Neural cell (in vitro differentiated cells): ENCODE data around the gene ATAD2B. TPM values are rescaled to one million over a fixed set of nuclear protein-coding genes. Genes with fewer than 3 reads are reported as not detected.

Experiments
- H2AFZ ChIP-seq: fragments of 200-600, 300-800 bp; sonication (generic), shearing (Covaris generic); 2 replicates; pipeline ENCODE4 v1.6.0; 2014; ENCODE audit warnings: low read depth, mild to moderate bottlenecking, antibody characterized with exemption, low read length, moderate library complexity
- H3F3A ChIP-seq: fragments of 200-600 bp; shearing (Covaris generic); 2 replicates; pipeline ENCODE4 v1.6.1; 2016; ENCODE audit warnings: mild to moderate bottlenecking, moderate library complexity, mixed read lengths, antibody characterized with exemption, low read length; ENCODE audit not compliant: insufficient read depth, poor library complexity, severe bottlenecking
- H3K27ac ChIP-seq: fragments of 200-600, 300-800 bp; sonication (generic), shearing (Covaris generic); 2 replicates; pipeline ENCODE4 v1.5.1; 2014; ENCODE audit warnings: mild to moderate bottlenecking, low read length, moderate library complexity
- H3K27me3 ChIP-seq: fragments of 300-800, 200-600 bp; sonication (generic), shearing (Covaris generic); 2 replicates; pipeline ENCODE4 v1.6.0; 2014; ENCODE audit warnings: mild to moderate bottlenecking, low read depth, low read length, moderate library complexity; ENCODE audit not compliant: insufficient read depth
- H3K36me3 ChIP-seq: fragments of 300-800, 200-600 bp; sonication (generic), shearing (Covaris generic); 2 replicates; pipeline ENCODE4 v1.5.1; 2014; ENCODE audit warnings: mild to moderate bottlenecking, antibody characterized with exemption, low read length, moderate library complexity; ENCODE audit not compliant: insufficient read depth
- H3K4me2 ChIP-seq: fragments of 300-800, 200-600 bp; sonication (generic), shearing (Covaris generic); 2 replicates; pipeline ENCODE4 v1.6.0; 2014; ENCODE audit warnings: mild to moderate bottlenecking, low read length
- H3K4me3 ChIP-seq: fragments of 300-800, 200-600 bp; sonication (generic), shearing (Covaris generic); 2 replicates; pipeline ENCODE4 v1.5.1; 2014; ENCODE audit warnings: mild to moderate bottlenecking, low read length, moderate library complexity
- H3K79me2 ChIP-seq: fragments of 200-600 bp; shearing (Covaris generic); replicated peaks from 2 replicates; pipeline ENCODE4 v1.6.0; 2014; ENCODE audit warnings: mild to moderate bottlenecking, low read length, moderate library complexity; ENCODE audit not compliant: insufficient read depth
- H3K9ac ChIP-seq: fragments of 300-800, 200-600 bp; sonication (generic), shearing (Covaris generic); 2 replicates; pipeline ENCODE4 v1.6.1; 2016; ENCODE audit warnings: mild to moderate bottlenecking, low read length, mixed read lengths
- H3K9me2 ChIP-seq: fragments of 200-600 bp; shearing (Covaris generic); 2 replicates; pipeline ENCODE4 v1.6.1; 2016; ENCODE audit warnings: mild to moderate bottlenecking, low read length, mixed read lengths; ENCODE audit not compliant: insufficient read depth
- H3K9me3 ChIP-seq: fragments of 200-600, 300-800 bp; sonication (generic), shearing (Covaris generic); 2 replicates; pipeline ENCODE4 v1.6.1; 2016; ENCODE audit warnings: mild to moderate bottlenecking, mixed run types, low read length, moderate library complexity, mixed read lengths
- H4K20me1 ChIP-seq: fragments of 200-600 bp; shearing (Covaris generic); 2 replicates; pipeline ENCODE4 v1.6.1; 2016; ENCODE audit warnings: mild to moderate bottlenecking, mixed run types; ENCODE audit not compliant: insufficient read depth
- CTCF ChIP-seq: fragments of 450-650 bp; IDR thresholded peaks from 2 replicates; pipeline ENCODE4 v1.5.1; 2014; ENCODE audit warnings: antibody characterized with exemption, mild to moderate bottlenecking, moderate library complexity; ENCODE audit not compliant: poor library complexity, severe bottlenecking
- EP300 ChIP-seq: fragments of 450-650 bp; conservative IDR thresholded peaks from 2 replicates; pipeline ENCODE4 v1.6.1; 2014; ENCODE audit warnings: antibody characterized with exemption, mild to moderate bottlenecking, moderate library complexity; ENCODE audit not compliant: poor library complexity, severe bottlenecking
- EZH2 ChIP-seq: fragments of 200-600, 300-800 bp; shearing (Covaris generic), sonication (generic); IDR thresholded peaks from 2 replicates; pipeline ENCODE4 v1.6.1; 2014; ENCODE audit warnings: antibody characterized with exemption, low read length, borderline replicate concordance, mild to moderate bottlenecking; ENCODE audit not compliant: insufficient read depth, poor library complexity, severe bottlenecking
- MXI1 ChIP-seq: fragments of 450-650 bp; conservative IDR thresholded peaks from 2 replicates; pipeline ENCODE4 v1.6.1; 2014; ENCODE audit warnings: antibody characterized with exemption, mild to moderate bottlenecking; ENCODE audit not compliant: poor library complexity, severe bottlenecking
- POLR2AphosphoS5 ChIP-seq: IDR thresholded peaks from 2 replicates; pipeline ENCODE4 v1.6.1; 2012
- RAD21 ChIP-seq: fragments of 450-650 bp; conservative IDR thresholded peaks from 2 replicates; pipeline ENCODE4 v1.6.1; 2014; ENCODE audit warnings: antibody characterized with exemption, mild to moderate bottlenecking, moderate library complexity
- REST ChIP-seq: IDR thresholded peaks from 2 replicates; pipeline ENCODE4 v1.6.1; 2012; ENCODE audit warnings: borderline replicate concordance
- SMC3 ChIP-seq: fragments of 450-650 bp; conservative IDR thresholded peaks from 2 replicates; pipeline ENCODE4 v1.6.1; 2014; ENCODE audit warnings: antibody characterized with exemption, mild to moderate bottlenecking, moderate library complexity; ENCODE audit not compliant: poor library complexity
- TAF1 ChIP-seq: IDR thresholded peaks from 2 replicates; pipeline ENCODE4 v1.6.1; 2012; ENCODE audit warnings: low read depth
- polyA plus RNA-seq: library from polyadenylated mRNA; depleted of rRNA; stranded (reverse); fragments of >200 nt; gene quantifications from 2 replicates; pipeline ENCODE4 v1.2.3, GENCODE V29; 2014

Gene ATAD2B
- polyA plus RNA-seq, 1 donor from 2014 or later: 37.6 TPM

GRCh38 chr2:23926290-23926749 is 603 bp downstream of the ATAD2B start:
- no peaks in the 10 kb centered on the region for H3K9me2 ChIP-seq
- H4K20me1 ChIP-seq: peaks cover 3% of the 10 kb centered on the region
- peak overlapping the region; percentile 99 for H2AFZ ChIP-seq
- no peaks in the 10 kb centered on the region for H3F3A ChIP-seq
- H3K36me3 ChIP-seq: no peaks in the 10 kb centered on the region
- peak overlapping the region; percentile 86 for H3K4me2 ChIP-seq
- H3K27me3 ChIP-seq: no peaks in the 10 kb centered on the region
- no peaks in the 10 kb centered on the region for H3K9me3 ChIP-seq
- peak overlapping the region; percentile 98 for H3K9ac ChIP-seq
- H3K4me3 ChIP-seq: peak overlapping the region; percentile 99
- H3K27ac ChIP-seq: peak overlapping the region; percentile 96
- TF ChIP-seq EZH2 (no peak), SMC3 (no peak), REST (no peak), MXI1 (no peak), TAF1 (no peak), EP300 (no peak), CTCF (no peak), POLR2AphosphoS5 (no peak), RAD21 (no peak)
- H3K79me2 ChIP-seq: peaks cover 59% of the 10 kb centered on the region

- Histone ChIP-seq H3F3A (no peaks in the 10 kb centered on the region), H3K79me2 (peaks cover 62% of the 10 kb centered on the region), H3K4me2 (peak overlapping the region; percentile 86), H3K36me3 (no peaks in the 10 kb centered on the region), H3K9me2 (no peaks in the 10 kb centered on the region), H3K4me3 (peak overlapping the region; percentile 99), H3K9ac (peak overlapping the region; percentile 98), H3K27ac (peak overlapping the region; percentile 96), H3K9me3 (no peaks in the 10 kb centered on the region), H4K20me1 (peaks cover 3% of the 10 kb centered on the region), H3K27me3 (no peaks in the 10 kb centered on the region), H2AFZ (peak overlapping the region; percentile 99)
- no peak for TF ChIP-seq REST
- TF ChIP-seq CTCF: no peak
- no peak for TF ChIP-seq POLR2AphosphoS5
- TF ChIP-seq TAF1: no peak
- no peak for TF ChIP-seq EP300
- TF ChIP-seq RAD21: no peak
- TF ChIP-seq MXI1: no peak
- no peak for TF ChIP-seq EZH2
- no peak for TF ChIP-seq SMC3
Measured at GRCh38 chr2:23925702-23926289, 1.1 kb downstream of the ATAD2B start.
